Ishikawa (cell line): ENCODE results near the gene TSPAN14.

Experiments used
- FOXM1 ChIP-seq: IDR thresholded peaks from 2 replicates; pipeline ENCODE4 v1.6.1; 2012; ENCODE audit warnings: low read depth, borderline replicate concordance
- MAX ChIP-seq: IDR thresholded peaks from 2 replicates; pipeline ENCODE4 v1.6.1; 2012
- NFIC ChIP-seq: IDR thresholded peaks from 2 replicates; pipeline ENCODE4 v1.6.1; 2012
- RAD21 ChIP-seq: IDR thresholded peaks from 2 replicates; pipeline ENCODE4 v1.6.1; 2012; ENCODE audit warnings: low read depth
- REST ChIP-seq: IDR thresholded peaks from 2 replicates; pipeline ENCODE4 v1.6.1; 2012; ENCODE audit warnings: low read depth, mild to moderate bottlenecking
- TEAD4 ChIP-seq: IDR thresholded peaks from 2 replicates; pipeline ENCODE4 v1.6.1; 2012
- YY1 ChIP-seq: IDR thresholded peaks from 2 replicates; pipeline ENCODE4 v1.6.1; 2012; ENCODE audit warnings: low read depth

GRCh38 chr10:80471715-80472233 lies 17.7 kb downstream of the TSPAN14 start:
- TF ChIP-seq YY1 (no peak), FOXM1 (no peak), REST (no peak), MAX (no peak), RAD21 (no peak), TEAD4 (peak; percentile 30; the same call in 1 of the 2 replicates), NFIC (no peak)
